HepG2 (cell line): ENCODE results near the gene ITPRIPL1. TPM values are rescaled to one million over a fixed set of nuclear protein-coding genes. Genes with fewer than 3 reads are reported as not detected.

Source experiments
- ATF4 ChIP-seq, 2 experiments: fragments of 450-650 bp in 1 of 2; sonication (generic) in 1 of 2; formaldehyde crosslinking; IDR thresholded peaks; 2 replicates each; pipeline versions ENCODE4 v1.5.0 to v1.8.0; 2020 to 2022; ENCODE audit warnings: mild to moderate bottlenecking in 1 of 2, missing genetic modification reagents in 1 of 2
- CEBPB ChIP-seq: IDR thresholded peaks from 2 replicates; pipeline ENCODE4 v1.6.1; 2011; ENCODE audit warnings: low read depth, low read length, improper control_type of control experiment, borderline replicate concordance
- FOXA3 ChIP-seq: IDR thresholded peaks from 2 replicates; pipeline ENCODE4 v1.6.1; 2016; ENCODE audit warnings: missing genetic modification reagents, missing compliant biosample characterization
- FOXC1 ChIP-seq: sonication (generic); formaldehyde crosslinking; IDR thresholded peaks from 2 replicates; pipeline ENCODE4 v1.8.0; 2022; ENCODE audit warnings: mild to moderate bottlenecking, missing genetic modification reagents, borderline replicate concordance
- GATAD2A ChIP-seq: IDR thresholded peaks from 2 replicates; pipeline ENCODE4 v1.6.1; 2016
- HES4 ChIP-seq: sonication (generic); formaldehyde crosslinking; IDR thresholded peaks from 2 replicates; pipeline ENCODE4 v1.9.0; 2021; ENCODE audit warnings: mild to moderate bottlenecking, missing genetic modification reagents, borderline replicate concordance
- HNF4A ChIP-seq: sonication (generic); formaldehyde crosslinking; IDR thresholded peaks from 2 replicates; pipeline ENCODE4 v1.4.0; 2020; ENCODE audit warnings: missing genetic modification reagents
- IRF9 ChIP-seq: sonication (generic); formaldehyde crosslinking; IDR thresholded peaks from 2 replicates; pipeline ENCODE4 v1.8.0; 2022; ENCODE audit warnings: missing genetic modification reagents, mild to moderate bottlenecking, borderline replicate concordance
- JUND ChIP-seq: sonication (generic); formaldehyde crosslinking; IDR thresholded peaks from 2 replicates; pipeline ENCODE4 v1.8.0; 2022; ENCODE audit warnings: mild to moderate bottlenecking, missing genetic modification reagents
- MXD3 ChIP-seq: IDR thresholded peaks from 2 replicates; pipeline ENCODE4 v1.6.1; 2016; ENCODE audit warnings: mild to moderate bottlenecking, missing biosample characterization, missing genetic modification reagents
- PAWR ChIP-seq: sonication (generic); formaldehyde crosslinking; IDR thresholded peaks from 2 replicates; pipeline ENCODE4 v1.4.0; 2020; ENCODE audit warnings: missing genetic modification reagents, mild to moderate bottlenecking, borderline replicate concordance
- POGZ ChIP-seq: sonication (generic); formaldehyde crosslinking; IDR thresholded peaks from 2 replicates; pipeline ENCODE4 v1.4.0; 2020; ENCODE audit warnings: mild to moderate bottlenecking, missing genetic modification reagents
- RAD21 ChIP-seq: fragments of 450-650 bp; formaldehyde crosslinking; IDR thresholded peaks from 2 replicates; pipeline ENCODE4 v1.5.0; 2020; ENCODE audit warnings: mild to moderate bottlenecking
- RBM39 ChIP-seq: fragments of 200-400 bp; formaldehyde crosslinking; IDR thresholded peaks from one replicate; pipeline ENCODE4 v1.6.1; 2018; ENCODE audit warnings: antibody characterized with exemption, mild to moderate bottlenecking, low read depth, low read length; ENCODE audit not compliant: poor library complexity, severe bottlenecking
- SAP130 ChIP-seq: IDR thresholded peaks from 2 replicates; pipeline ENCODE4 v1.6.1; 2016; ENCODE audit warnings: low read depth
- SETDB1 ChIP-seq: sonication (generic); formaldehyde crosslinking; IDR thresholded peaks from 2 replicates; pipeline ENCODE4 v1.5.1; 2020; ENCODE audit warnings: missing genetic modification reagents, mild to moderate bottlenecking, borderline replicate concordance
- SRSF4 ChIP-seq: fragments of 200-400 bp; formaldehyde crosslinking; IDR thresholded peaks from one replicate; pipeline ENCODE4 v1.6.1; 2018; ENCODE audit warnings: mild to moderate bottlenecking, low read depth, low read length, moderate library complexity; ENCODE audit not compliant: poor library complexity, severe bottlenecking
- XRCC5 ChIP-seq: fragments of 200-400 bp; formaldehyde crosslinking; optimal IDR thresholded peaks from 2 replicates; pipeline ENCODE3; 2017; ENCODE audit warnings: mild to moderate bottlenecking, low read length
- ZBTB8A ChIP-seq: sonication (generic); formaldehyde crosslinking; IDR thresholded peaks from 2 replicates; pipeline ENCODE4 v1.4.0; 2020; ENCODE audit warnings: mild to moderate bottlenecking, low read depth, missing genetic modification reagents, borderline replicate concordance
- ZNF224 ChIP-seq: sonication (generic); formaldehyde crosslinking; IDR thresholded peaks from 2 replicates; pipeline ENCODE4 v1.5.0; 2020; ENCODE audit warnings: mild to moderate bottlenecking, missing genetic modification reagents
- ZNF468 ChIP-seq: sonication (generic); formaldehyde crosslinking; IDR thresholded peaks from 2 replicates; pipeline ENCODE4 v1.8.0; 2022; ENCODE audit warnings: mild to moderate bottlenecking, moderate library complexity, missing genetic modification reagents
- ZNF513 ChIP-seq: sonication (generic); formaldehyde crosslinking; conservative IDR thresholded peaks from 2 replicates; pipeline ENCODE4 v1.5.0; 2020; ENCODE audit warnings: missing genetic modification reagents
- ZNF616 ChIP-seq: sonication (generic); formaldehyde crosslinking; IDR thresholded peaks from 2 replicates; pipeline ENCODE4 v1.5.0; 2020; ENCODE audit warnings: low read depth, mild to moderate bottlenecking, missing genetic modification reagents
- ZSCAN29 ChIP-seq: sonication (generic); formaldehyde crosslinking; conservative IDR thresholded peaks from 2 replicates; pipeline ENCODE4 v1.4.0; 2020; ENCODE audit warnings: mild to moderate bottlenecking, missing genetic modification reagents
- polyA plus RNA-seq, 8 experiments: library from polyadenylated mRNA; depleted of rRNA in 3 of 8; stranded (reverse) in 7 of 8; unstranded in 1 of 8; fragments of >200 nt; fragmentation: Illumina TruSeq in 4 of 8; extraction: Trizol in 4 of 8; gene quantifications; 2 replicates each; pipeline versions ENCODE4 v1.2.1 to v1.2.3, GENCODE V29; 2011 to 2016; ENCODE audit warnings: low read depth in 4 of 8, missing spikeins in 1 of 8, mixed read lengths in 1 of 8; ENCODE audit not compliant: insufficient read depth in 1 of 8
- total RNA-seq, 5 experiments: library from RNA; depleted of rRNA; stranded (reverse); fragments of >200 nt; fragmentation: Illumina TruSeq; extraction: Trizol; gene quantifications; 2 replicates each; pipeline ENCODE4 v1.2.3, GENCODE V29; 2016; ENCODE audit warnings: low read depth in 1 of 5

The ITPRIPL1 gene
- total and polyA plus RNA-seq, 2 of the 13 experiments (the other 11 are each of a cell fraction or from before 2014, with no cell fraction given), result 4.3 to 11.7 TPM

GRCh38 chr2:96305091-96305978 is 19.8 kb upstream of the ITPRIPL1 start, which contains the start of gene SNRNP200 (continued):
- TF ChIP-seq PAWR, result peak; percentile 98; the same call in 1 of the 2 replicates
- peak; percentile 99 for TF ChIP-seq SAP130 (CRISPR knock-in tag)
- peak; percentile 96 for TF ChIP-seq RBM39
- peak; percentile 98; the same call in 1 of the 2 replicates for TF ChIP-seq IRF9 (CRISPR knock-in tag)
- peak; percentile 96 for TF ChIP-seq FOXC1 (CRISPR knock-in tag)
- peak; percentile 87; the same call in 1 of the 2 replicates for TF ChIP-seq ZBTB8A (CRISPR knock-in tag)
- peak; percentile 60; the same call in 1 of the 2 replicates for TF ChIP-seq HES4 (CRISPR knock-in tag)
- peak; percentile 71 for TF ChIP-seq XRCC5
- TF ChIP-seq MXD3 (CRISPR knock-in tag), result peak; percentile 84
- TF ChIP-seq CEBPB, result 0 out of 2 replicates have a peak, but pooled peaks have one; percentile 5
- TF ChIP-seq ZNF513 (CRISPR knock-in tag), result 0 out of 2 replicates have a peak, but pooled peaks have one; percentile 91
- peak; percentile 85; the same call in 1 of the 2 replicates for TF ChIP-seq POGZ (CRISPR knock-in tag)
- peak; percentile 60 for TF ChIP-seq FOXA3 (CRISPR knock-in tag)
- TF ChIP-seq SRSF4, result no peak
- TF ChIP-seq ZSCAN29 (CRISPR knock-in tag), result peak; percentile 97
- TF ChIP-seq HNF4A, result peak; percentile 68
- peak; percentile 96 for TF ChIP-seq ZNF224 (CRISPR knock-in tag)
- TF ChIP-seq JUND (CRISPR knock-in tag), result no peak
- TF ChIP-seq SETDB1 (CRISPR knock-in tag), result no peak
- peak; percentile 37; the same call in 1 of the 2 replicates for TF ChIP-seq RAD21 (CRISPR knock-in tag)
- TF ChIP-seq ZNF468 (CRISPR knock-in tag), result peak; percentile 55; the same call in 1 of the 2 replicates
- TF ChIP-seq ATF4 (CRISPR knock-in tag; IDR thresholded peaks at IDR 0.05), result no peak
- TF ChIP-seq ZNF616 (CRISPR knock-in tag), result no peak
- TF ChIP-seq GATAD2A (CRISPR knock-in tag), result no peak
